ENCODE data around the gene CREB5. TPM values are rescaled to one million over a fixed set of nuclear protein-coding genes. Genes with fewer than 3 reads are reported as not detected.

Gene CREB5
- total RNA-seq, 1 donor from 2014 or later = 4.6 TPM

DNA sequence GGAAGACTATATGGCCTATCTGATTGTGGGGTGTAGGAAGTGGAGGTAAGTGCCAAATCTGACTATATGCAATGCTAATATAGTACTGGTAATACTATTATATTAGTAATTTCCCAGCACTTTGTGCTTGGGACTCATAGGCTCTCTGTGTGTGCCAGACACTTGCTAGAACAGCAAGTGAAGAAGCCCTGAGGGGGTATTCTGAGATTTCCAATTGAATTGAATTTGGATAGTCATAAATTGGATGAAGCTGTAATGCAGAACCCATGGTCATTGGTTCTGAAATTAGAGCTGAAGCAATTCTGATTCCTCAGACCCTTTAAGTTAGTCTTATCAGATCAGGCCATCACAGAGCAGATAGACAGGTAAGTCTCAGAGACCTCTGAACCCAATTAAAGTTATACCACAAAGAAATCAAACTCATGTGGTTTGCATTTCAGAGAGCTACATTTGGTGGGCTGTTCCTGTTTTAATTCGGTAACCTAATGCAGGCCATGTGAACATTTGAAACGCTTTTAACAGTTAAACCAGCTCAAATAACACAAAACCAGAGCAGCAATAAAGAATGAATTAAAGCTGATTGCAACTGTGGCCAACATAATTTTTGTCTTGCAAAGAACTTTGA is 179.5 kb downstream of the CREB5 start:
- H3K4me1 Mint-ChIP-seq (ENCODE audit: low read depth) = peaks cover 8% of the 10 kb centered on the region
- no peaks in the 10 kb centered on the region for H3K9me3 Mint-ChIP-seq (ENCODE audit: low read depth)
- no peak overlapping the region for H3K27ac Mint-ChIP-seq
- no peaks in the 10 kb centered on the region for H3K36me3 Mint-ChIP-seq (ENCODE audit: insufficient read depth)
- H3K27me3 Mint-ChIP-seq = peaks cover 9% of the 10 kb centered on the region
- TF ChIP-seq, protein P1, sequence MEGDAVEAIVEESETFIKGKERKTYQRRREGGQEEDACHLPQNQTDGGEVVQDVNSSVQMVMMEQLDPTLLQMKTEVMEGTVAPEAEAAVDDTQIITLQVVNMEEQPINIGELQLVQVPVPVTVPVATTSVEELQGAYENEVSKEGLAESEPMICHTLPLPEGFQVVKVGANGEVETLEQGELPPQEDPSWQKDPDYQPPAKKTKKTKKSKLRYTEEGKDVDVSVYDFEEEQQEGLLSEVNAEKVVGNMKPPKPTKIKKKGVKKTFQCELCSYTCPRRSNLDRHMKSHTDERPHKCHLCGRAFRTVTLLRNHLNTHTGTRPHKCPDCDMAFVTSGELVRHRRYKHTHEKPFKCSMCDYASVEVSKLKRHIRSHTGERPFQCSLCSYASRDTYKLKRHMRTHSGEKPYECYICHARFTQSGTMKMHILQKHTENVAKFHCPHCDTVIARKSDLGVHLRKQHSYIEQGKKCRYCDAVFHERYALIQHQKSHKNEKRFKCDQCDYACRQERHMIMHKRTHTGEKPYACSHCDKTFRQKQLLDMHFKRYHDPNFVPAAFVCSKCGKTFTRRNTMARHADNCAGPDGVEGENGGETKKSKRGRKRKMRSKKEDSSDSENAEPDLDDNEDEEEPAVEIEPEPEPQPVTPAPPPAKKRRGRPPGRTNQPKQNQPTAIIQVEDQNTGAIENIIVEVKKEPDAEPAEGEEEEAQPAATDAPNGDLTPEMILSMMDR (IDR thresholded peaks at IDR 0.05; ENCODE audit: unreplicated experiment) = no peak
- H3K4me3 Mint-ChIP-seq (ENCODE audit: low read depth) = no peak overlapping the region
- DNase-seq (ENCODE audit: low spot score, unreplicated experiment) = no peak

GRCh38 chr7:28592861-28593260 is 180.5 kb downstream of the CREB5 start:
- Mint-ChIP-seq H3K9me3 (ENCODE audit: low read depth) (no peaks in the 10 kb centered on the region), H3K27me3 (peaks cover 5% of the 10 kb centered on the region), H3K4me3 (ENCODE audit: low read depth) (no peak overlapping the region), H3K36me3 (ENCODE audit: insufficient read depth) (no peaks in the 10 kb centered on the region), H3K27ac (no peak overlapping the region), H3K4me1 (ENCODE audit: low read depth) (peaks cover 8% of the 10 kb centered on the region)
- TF ChIP-seq, protein P1 (IDR thresholded peaks at IDR 0.05; ENCODE audit: unreplicated experiment) = no peak
- no peak for DNase-seq (ENCODE audit: low spot score, unreplicated experiment)

- no peak for DNase-seq (ENCODE audit: low spot score, unreplicated experiment)
- no peak overlapping the region for H3K4me3 Mint-ChIP-seq (ENCODE audit: low read depth)
- no peaks in the 10 kb centered on the region for H3K9me3 Mint-ChIP-seq (ENCODE audit: low read depth)
- no peak overlapping the region for H3K27ac Mint-ChIP-seq
- H3K27me3 Mint-ChIP-seq = peaks cover 5% of the 10 kb centered on the region
- TF ChIP-seq, protein P1 (IDR thresholded peaks at IDR 0.05; ENCODE audit: unreplicated experiment) = no peak
- peaks cover 7% of the 10 kb centered on the region for H3K4me1 Mint-ChIP-seq (ENCODE audit: low read depth)
- H3K36me3 Mint-ChIP-seq (ENCODE audit: insufficient read depth) = no peaks in the 10 kb centered on the region
These were observed 182.8 kb downstream of the CREB5 start for GRCh38 chr7:28595076-28595475.

DNA sequence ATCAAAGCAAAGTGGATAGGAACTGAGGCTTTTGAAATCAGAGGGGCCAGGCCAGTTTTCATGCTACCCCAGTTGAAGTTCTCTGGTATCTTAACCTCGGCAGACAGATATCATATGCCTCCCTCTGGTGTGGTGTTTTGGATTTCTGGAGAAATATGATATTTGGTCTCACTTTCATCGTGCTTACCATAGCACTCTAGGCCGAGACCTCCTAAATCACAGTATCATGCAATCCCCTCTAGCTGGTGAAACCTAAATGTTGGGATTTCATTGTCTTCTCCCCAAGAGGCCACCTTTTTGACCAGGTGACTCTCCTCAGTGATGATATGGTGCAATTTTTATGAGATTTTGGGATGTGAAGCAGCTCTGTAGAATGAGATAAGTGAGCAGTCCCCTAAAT is 183.5 kb downstream of the CREB5 start:
- peaks cover 7% of the 10 kb centered on the region for H3K4me1 Mint-ChIP-seq (ENCODE audit: low read depth)
- H3K9me3 Mint-ChIP-seq (ENCODE audit: low read depth) = no peaks in the 10 kb centered on the region
- H3K27me3 Mint-ChIP-seq = peaks cover 8% of the 10 kb centered on the region
- TF ChIP-seq, protein P1 (IDR thresholded peaks at IDR 0.05; ENCODE audit: unreplicated experiment) = no peak
- H3K27ac Mint-ChIP-seq = no peak overlapping the region
- no peak for DNase-seq (ENCODE audit: low spot score, unreplicated experiment)
- no peak overlapping the region for H3K4me3 Mint-ChIP-seq (ENCODE audit: low read depth)
- no peaks in the 10 kb centered on the region for H3K36me3 Mint-ChIP-seq (ENCODE audit: insufficient read depth)

GRCh38 chr7:28596245-28596935 is 184.1 kb downstream of the CREB5 start:
- Mint-ChIP-seq H3K27me3 (peaks cover 8% of the 10 kb centered on the region), H3K9me3 (ENCODE audit: low read depth) (no peaks in the 10 kb centered on the region), H3K36me3 (ENCODE audit: insufficient read depth) (no peaks in the 10 kb centered on the region)

More at GRCh38 chr7:28596245-28596935, 184.1 kb downstream of the CREB5 start:
- Mint-ChIP-seq H3K4me1 (ENCODE audit: low read depth) (peaks cover 7% of the 10 kb centered on the region), H3K4me3 (ENCODE audit: low read depth) (no peak overlapping the region), H3K27ac (no peak overlapping the region)
- DNase-seq (ENCODE audit: low spot score, unreplicated experiment) = no peak
- TF ChIP-seq, protein P1 (IDR thresholded peaks at IDR 0.05; ENCODE audit: unreplicated experiment) = no peak

Measured in progenitor cell of endocrine pancreas (in vitro differentiated cells).